NB4 (cell line): Measurements from ENCODE around the gene KRTAP12-4.

Source experiments
- CTCF ChIP-seq: IDR thresholded peaks from one replicate; pipeline ENCODE4 v1.5.1; 2012; ENCODE audit warnings: low read depth, low read length
- POLR2A ChIP-seq: IDR thresholded peaks from 2 replicates; pipeline ENCODE4 v1.6.1; 2011; ENCODE audit warnings: mild to moderate bottlenecking; ENCODE audit not compliant: insufficient read length; ENCODE audit errors: extremely low read depth

GRCh38 chr21:44658913-44659595 is 4.6 kb upstream of the KRTAP12-4 start:
- TF ChIP-seq CTCF (no peak), POLR2A (no peak)
